Tibial artery (tissue), 4 donors: ENCODE measurements around the gene CACNG3.
"Not testable (repeated sequence)": the region's sequence is repeated elsewhere in the genome, so short reads cannot be mapped to it uniquely, and the experiment has no call there.

Experiments
- DNase-seq, 2 donors: peaks; one replicate each; pipeline ENCODE4 v3.0.0-alpha.2; 2019
- H3K27ac ChIP-seq, 2 donors: fragments of 200-600 bp; sonication (generic) in 1 of 2; 1 replicate in 1 of 2; 2 replicates in 1 of 2; pipeline ENCODE4 v1.5.1; 2018 to 2019; ENCODE audit warnings: mild to moderate bottlenecking in 1 of 2
- H3K27me3 ChIP-seq, 2 donors: fragments of 200-600 bp; sonication (generic) in 1 of 2; one replicate each; pipeline versions ENCODE4 v1.5.1 to v1.6.0; 2016 to 2019
- H3K36me3 ChIP-seq, 3 donors: fragments of 200-600 bp; sonication (generic) in 2 of 3; one replicate each; pipeline ENCODE4 v1.5.1; 2016 to 2019; ENCODE audit warnings: mild to moderate bottlenecking in 2 of 3
- H3K4me1 ChIP-seq, 4 donors: fragments of 200-600 bp; sonication (generic) in 2 of 4; 1 replicate in 3 of 4; 2 replicates in 1 of 4; pipeline ENCODE4 v1.5.1; 2016 to 2019
- H3K4me3 ChIP-seq, 2 donors: fragments of 200-600 bp; sonication (generic) in 1 of 2; 1 replicate in 1 of 2; 2 replicates in 1 of 2; pipeline ENCODE4 v1.5.1; 2018 to 2019; ENCODE audit warnings: mild to moderate bottlenecking in 2 of 2
- H3K9me3 ChIP-seq, 3 donors: fragments of 200-600 bp; sonication (generic) in 1 of 3; one replicate each; pipeline ENCODE4 v1.5.1; 2016 to 2019
- CTCF ChIP-seq, 2 experiments: fragments of 200-600 bp in 1 of 2; fragments of 450-650 bp in 1 of 2; IDR thresholded peaks; one replicate each; pipeline ENCODE4 v1.5.1; 2017 to 2019; ENCODE audit warnings: antibody characterized with exemption in 2 of 2, mild to moderate bottlenecking in 1 of 2, moderate library complexity in 1 of 2
- intact Hi-C: fragments of 100-400 bp; cut with DNase I; formaldehyde crosslinking; loops from one replicate; pipeline ENCODE4 v1.15.0; 2023; ENCODE audit warnings: low total_unique reads

Gene CACNG3

GRCh38 chr16:24332582-24333090 lies 76.5 kb downstream of the CACNG3 start:
- intact Hi-C loops, result no loop called here

GRCh38 chr16:24336491-24336890 lies 80.4 kb downstream of the CACNG3 start:
- intact Hi-C loops, result no loop called here
- peaks cover 0 to 6% (median 0%) of the 10 kb centered on the region in 3 donors for H3K9me3 ChIP-seq
- no peak for DNase-seq
- TF ChIP-seq CTCF (IDR thresholded peaks at IDR 0.05), result no peak
- no peak overlapping the region for H3K27ac ChIP-seq
- H3K4me1 ChIP-seq, result no peaks in the 10 kb centered on the region
- H3K4me3 ChIP-seq, result no peak overlapping the region
- no peaks in the 10 kb centered on the region for H3K27me3 ChIP-seq
- H3K36me3 ChIP-seq, result no peaks in the 10 kb centered on the region

More at GRCh38 chr16:24332582-24333090, 76.5 kb downstream of the CACNG3 start:
- H3K9me3 ChIP-seq, result peaks cover 0 to 6% (median 0%) of the 10 kb centered on the region in 3 donors
- TF ChIP-seq CTCF (IDR thresholded peaks at IDR 0.05), result no peak
- no peak overlapping the region for H3K27ac ChIP-seq
- H3K4me1 ChIP-seq, result no peaks in the 10 kb centered on the region
- no peak for DNase-seq
- H3K27me3 ChIP-seq, result no peaks in the 10 kb centered on the region
- no peak overlapping the region for H3K4me3 ChIP-seq
- H3K36me3 ChIP-seq, result no peaks in the 10 kb centered on the region

- Histone ChIP-seq H3K36me3 (no peaks in the 10 kb centered on the region), H3K9me3 (peaks cover 0 to 6% (median 0%) of the 10 kb centered on the region in 3 donors), H3K4me1 (no peaks in the 10 kb centered on the region), H3K27ac (no peak overlapping the region), H3K27me3 (no peaks in the 10 kb centered on the region), H3K4me3 (no peak overlapping the region)
- DNase-seq, result no peak
- intact Hi-C loops, result no loop called here
- TF ChIP-seq CTCF (IDR thresholded peaks at IDR 0.05), result no peak
Measured at GRCh38 chr16:24337013-24337412, 80.9 kb downstream of the CACNG3 start.

GRCh38 chr16:24343829-24344228 lies 87.7 kb downstream of the CACNG3 start:
- H3K4me3 ChIP-seq, H3K27ac ChIP-seq, H3K27me3 ChIP-seq, H3K9me3 ChIP-seq, H3K4me1 ChIP-seq, H3K36me3 ChIP-seq, intact Hi-C loops, DNase-seq: not testable (repeated sequence)

DNA sequence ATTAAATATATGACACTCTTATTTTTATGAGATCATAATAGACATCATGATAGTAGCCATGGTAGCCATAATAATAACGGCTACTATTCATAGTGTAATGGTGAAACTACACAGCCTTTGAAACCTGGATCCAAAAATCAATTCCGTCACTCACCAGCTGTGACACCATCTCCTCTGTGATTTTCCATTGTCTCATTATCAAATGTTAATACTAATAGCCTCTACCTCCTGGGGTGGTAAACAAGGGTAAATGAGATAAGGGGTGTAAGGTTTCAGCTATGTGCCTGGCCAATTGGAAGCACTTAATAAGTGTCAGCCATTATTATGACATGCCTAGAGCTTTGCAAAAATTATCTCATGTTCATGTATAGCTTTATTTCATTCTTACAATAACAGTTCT lies 88.6 kb downstream of the CACNG3 start:
- Histone ChIP-seq H3K27ac (no peak overlapping the region), H3K4me1 (no peaks in the 10 kb centered on the region), H3K9me3 (no peaks in the 10 kb centered on the region), H3K36me3 (no peaks in the 10 kb centered on the region), H3K4me3 (no peak overlapping the region), H3K27me3 (no peaks in the 10 kb centered on the region)
- intact Hi-C loops, result no loop called here
- no peak for TF ChIP-seq CTCF (IDR thresholded peaks at IDR 0.05)
- no peak for DNase-seq

GRCh38 chr16:24345704-24346103 lies 89.6 kb downstream of the CACNG3 start:
- no peak for TF ChIP-seq CTCF (IDR thresholded peaks at IDR 0.05)
- intact Hi-C loops, result no loop called here
- H3K27me3 ChIP-seq, result no peaks in the 10 kb centered on the region
- no peaks in the 10 kb centered on the region for H3K4me1 ChIP-seq
- H3K9me3 ChIP-seq, result no peaks in the 10 kb centered on the region
- no peak overlapping the region for H3K27ac ChIP-seq
- no peaks in the 10 kb centered on the region for H3K36me3 ChIP-seq
- DNase-seq, result no peak
- no peak overlapping the region for H3K4me3 ChIP-seq
